ENCODE results near the gene TCF4. TPM values are rescaled to one million over a fixed set of nuclear protein-coding genes. Genes with fewer than 3 reads are reported as not detected.

TCF4 gene
- total RNA-seq, 1 experiment from 2014 or later: 2.3 TPM

DNA sequence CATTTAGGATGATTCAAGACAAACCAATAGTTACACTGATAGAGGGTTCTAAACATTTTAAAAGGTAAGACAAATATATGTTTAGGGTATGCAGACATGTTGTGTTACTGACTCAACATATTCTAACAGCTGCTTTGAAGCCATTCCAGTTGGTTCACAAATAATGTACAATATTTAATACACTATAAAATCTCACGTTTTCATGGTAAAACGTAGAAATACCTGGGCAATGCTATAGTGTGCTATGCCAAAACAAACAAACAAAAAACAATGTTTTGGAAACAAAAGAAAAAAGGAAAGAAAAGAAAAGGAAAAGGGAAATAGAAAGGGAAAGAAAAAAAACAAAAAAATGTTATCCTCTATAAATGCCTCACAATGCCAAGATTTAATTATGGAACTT, 277.1 kb downstream of the TCF4 start:
- Histone ChIP-seq H3K27me3 (ENCODE audit: control insufficient read depth, insufficient read depth, low read length) (no peaks in the 10 kb centered on the region), H3K9me3 (ENCODE audit: control insufficient read depth, insufficient read depth, low read depth, low read length) (no peaks in the 10 kb centered on the region), H3K27ac (ENCODE audit: low read length) (no peak overlapping the region), H3K4me1 (ENCODE audit: control insufficient read depth, insufficient read depth, low read length) (no peaks in the 10 kb centered on the region), H3K36me3 (ENCODE audit: control insufficient read depth, insufficient read depth, low read length) (no peaks in the 10 kb centered on the region), H3K4me3 (ENCODE audit: low read depth in 2 of 2, low read length in 2 of 2) (no peak overlapping the region)
- intact Hi-C loops (cut with micrococcal nuclease; ENCODE audit: unreplicated experiment) (no loop called here), in situ Hi-C loops (cut with HindIII; ENCODE audit: low pct_unique_long_range_greater_than_20kb, low sequenced_read_pairs) (no loop called here)
- no TSS peak for BruUV-seq (replicated peaks)
- TF ChIP-seq SIN3A (IDR thresholded peaks at IDR 0.05; ENCODE audit: borderline replicate concordance, insufficient read depth, low read depth, low read length) (no peak), REST (IDR thresholded peaks at IDR 0.05; ENCODE audit: insufficient read depth in 1 of 2, low read depth in 2 of 2, low read length in 1 of 2) (no peak), POLR2AphosphoS5 (IDR thresholded peaks at IDR 0.05; ENCODE audit: low read depth, low read length) (no peak), CTCF (IDR thresholded peaks at IDR 0.05) (no peak), TCF7L2 (IDR thresholded peaks at IDR 0.05; ENCODE audit: low read depth, low read length) (no peak)
- ATAC-seq (no peak), DNase-seq (ENCODE audit: low read depth, low spot score) (no peak)
- ChIA-PET POLR2A (no interaction called here), CTCF (no interaction called here)

DNA sequence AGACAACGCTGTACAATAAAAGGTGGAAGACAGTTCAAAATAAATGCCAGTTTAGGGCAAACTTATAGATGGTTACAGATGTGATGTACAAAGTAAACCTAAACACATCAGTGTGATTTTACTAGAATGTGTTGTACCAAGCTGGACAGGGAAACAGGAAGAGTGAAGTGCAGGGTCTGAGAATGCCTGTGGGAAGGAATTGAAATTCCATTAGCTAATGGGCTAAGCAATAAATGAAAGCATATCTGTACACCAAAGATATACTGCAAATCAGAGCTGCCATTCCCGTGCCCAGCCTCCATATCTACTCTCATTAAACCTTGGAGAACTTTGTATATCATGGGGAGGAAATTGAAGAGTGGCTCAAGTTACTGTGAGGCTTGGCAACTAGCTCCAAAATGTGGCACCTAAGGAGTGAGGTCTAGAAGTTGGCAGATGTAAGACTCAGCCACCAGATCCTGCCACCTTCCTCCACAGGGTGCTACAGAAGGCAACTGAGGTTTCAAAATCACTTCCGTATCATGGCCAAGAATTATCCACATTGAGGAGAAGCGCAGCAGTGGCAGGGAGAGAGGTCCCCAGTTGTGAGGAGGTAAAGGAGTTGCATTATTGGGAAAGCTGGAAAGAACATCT, 277.8 kb downstream of the TCF4 start:
- H3K9me3 ChIP-seq (ENCODE audit: control insufficient read depth, insufficient read depth, low read depth, low read length): no peaks in the 10 kb centered on the region
- H3K36me3 ChIP-seq (ENCODE audit: control insufficient read depth, insufficient read depth, low read length): no peaks in the 10 kb centered on the region
- TF ChIP-seq REST (IDR thresholded peaks at IDR 0.05; ENCODE audit: insufficient read depth in 1 of 2, low read depth in 2 of 2, low read length in 1 of 2) (no peak), TCF7L2 (IDR thresholded peaks at IDR 0.05; ENCODE audit: low read depth, low read length) (no peak), SIN3A (IDR thresholded peaks at IDR 0.05; ENCODE audit: borderline replicate concordance, insufficient read depth, low read depth, low read length) (no peak), CTCF (IDR thresholded peaks at IDR 0.05) (no peak), POLR2AphosphoS5 (IDR thresholded peaks at IDR 0.05; ENCODE audit: low read depth, low read length) (no peak)
- DNase-seq (ENCODE audit: low read depth, low spot score) (no peak), ATAC-seq (no peak)
- no TSS peak for BruUV-seq (replicated peaks)
- H3K27me3 ChIP-seq (ENCODE audit: control insufficient read depth, insufficient read depth, low read length): no peaks in the 10 kb centered on the region
- H3K4me3 ChIP-seq (ENCODE audit: low read depth in 2 of 2, low read length in 2 of 2): no peak overlapping the region
- POLR2A ChIA-PET: no interaction called here
- H3K4me1 ChIP-seq (ENCODE audit: control insufficient read depth, insufficient read depth, low read length): no peaks in the 10 kb centered on the region
- in situ Hi-C loops (cut with HindIII; ENCODE audit: low pct_unique_long_range_greater_than_20kb, low sequenced_read_pairs): no loop called here
- intact Hi-C loops (cut with micrococcal nuclease; ENCODE audit: unreplicated experiment): no loop called here
- H3K27ac ChIP-seq (ENCODE audit: low read length): no peak overlapping the region
- CTCF ChIA-PET: no interaction called here

Data from Panc1 (cell line).